A549 (cell line): ENCODE results near the gene C19orf81.

Source experiments
- BHLHE40 ChIP-seq: IDR thresholded peaks from 2 replicates; pipeline ENCODE4 v1.6.1; 2012; ENCODE audit warnings: low read depth, low read length, inconsistent platforms
- CTCF ChIP-seq: fragments of >200 bp; sonication (Bioruptor Twin); formaldehyde crosslinking; IDR thresholded peaks from 3 replicates; pipeline ENCODE4 v1.5.1; 2016
- ESRRA ChIP-seq: fragments of 150-350 bp; IDR thresholded peaks from 2 replicates; pipeline ENCODE4 v1.6.1; 2014; ENCODE audit warnings: mild to moderate bottlenecking, low read length, borderline replicate concordance
- FOSL2 ChIP-seq, 2 experiments: fragments of 450-650 bp in 1 of 2; fragments of >200 bp in 1 of 2; sonication (Bioruptor Twin) in 1 of 2; formaldehyde crosslinking; IDR thresholded peaks; 2 replicates each; pipeline versions ENCODE4 v1.5.0 to v1.6.1; 2016 to 2020; ENCODE audit warnings: mild to moderate bottlenecking in 1 of 2, moderate library complexity in 1 of 2
- MAFK ChIP-seq: fragments of 450-650 bp; IDR thresholded peaks from 2 replicates; pipeline ENCODE4 v1.6.1; 2014; ENCODE audit not compliant: partially characterized antibody
- PHF8 ChIP-seq: fragments of 200-600 bp; sonication (generic); IDR thresholded peaks from 2 replicates; pipeline ENCODE4 v1.6.1; 2016; ENCODE audit warnings: low read depth, mild to moderate bottlenecking, antibody characterized with exemption, moderate library complexity, borderline replicate concordance
- POLR2AphosphoS2 ChIP-seq: conservative IDR thresholded peaks from 2 replicates; pipeline ENCODE4 v1.6.1; 2012; ENCODE audit warnings: low read length, improper control_type of control experiment, inconsistent platforms
- RARB ChIP-seq: fragments of 250-450 bp; sonication (Bioruptor Pico); IDR thresholded peaks from 2 replicates; pipeline ENCODE4 v1.8.0; 2021; ENCODE audit warnings: mild to moderate bottlenecking, moderate library complexity
- RCOR1 ChIP-seq: fragments of 150-350 bp; IDR thresholded peaks from 2 replicates; pipeline ENCODE4 v1.6.1; 2014; ENCODE audit warnings: antibody characterized with exemption, low read length, low read depth
- REST ChIP-seq: fragments of 200-600 bp; sonication (generic); IDR thresholded peaks from 2 replicates; pipeline ENCODE4 v1.6.1; 2016; ENCODE audit warnings: antibody characterized with exemption, mild to moderate bottlenecking, moderate library complexity
- USF2 ChIP-seq: fragments of 450-650 bp; IDR thresholded peaks from 2 replicates; pipeline ENCODE4 v1.6.1; 2014; ENCODE audit warnings: antibody characterized with exemption

- TF ChIP-seq RARB (CRISPR knock-in tag) (no peak), REST (no peak), CTCF (no peak), RCOR1 (0 out of 2 replicates have a peak, but pooled peaks have one; percentile 27), BHLHE40 (no peak), PHF8 (no peak), USF2 (no peak), POLR2AphosphoS2 (no peak), FOSL2 (IDR thresholded peaks at IDR 0.05) (peak; percentile 50; the same call in 1 of the 2 replicates), FOSL2 (CRISPR knock-in tag; IDR thresholded peaks at IDR 0.05) (peak; percentile 78), ESRRA (no peak), MAFK (no peak)
Measured at GRCh38 chr19:50646074-50646807, 3.0 kb upstream of the C19orf81 start.
